GM12891 (cell line): ENCODE measurements around the gene HOXA9.

Experiments used
- POLR2A ChIP-seq: IDR thresholded peaks from 2 replicates; pipeline ENCODE4 v1.6.1; 2011; ENCODE audit warnings: low read depth, low read length, control low read depth
- POLR2AphosphoS5 ChIP-seq: IDR thresholded peaks from 2 replicates; pipeline ENCODE4 v1.6.1; 2011; ENCODE audit warnings: low read depth, low read length, control low read depth
- POU2F2 ChIP-seq: IDR thresholded peaks from 2 replicates; pipeline ENCODE4 v1.6.1; 2011; ENCODE audit warnings: low read depth, mild to moderate bottlenecking, control low read depth, low read length, moderate library complexity

- no peak for TF ChIP-seq POLR2A
- TF ChIP-seq POU2F2, result no peak
- TF ChIP-seq POLR2AphosphoS5, result no peak
Measured at GRCh38 chr7:27173511-27173955, 8.2 kb upstream of the HOXA9 start.
